Naive thymus-derived CD4-positive, alpha-beta T cell (primary cell): Measurements from ENCODE around the gene TGFBRAP1. TPM values are rescaled to one million over a fixed set of nuclear protein-coding genes. Genes with fewer than 3 reads are reported as not detected.
"Not testable (repeated sequence)": the region's sequence is repeated elsewhere in the genome, so short reads cannot be mapped to it uniquely, and the experiment has no call there.

Experiments
- ATAC-seq: fragments of 150-1000 bp; cut with Tn5 transposase; 2 replicates; pipeline ENCODE4 v1.10.0; 2021; ENCODE audit warnings: mild to moderate bottlenecking, moderate library complexity
- CTCF ChIA-PET: fragments of 350-600 bp; sonication (Branson Sonifier 250); formaldehyde crosslinking; loops from one replicate; lab custom pipeline; 2021; ENCODE audit warnings: antibody characterized with exemption; lab: Charles Lee
- POLR2A ChIA-PET: fragments of 350-600 bp; sonication (Branson Sonifier 250); formaldehyde crosslinking; loops from one replicate; lab custom pipeline; 2021; ENCODE audit warnings: antibody characterized with exemption, inconsistent platforms; lab: Charles Lee
- DNase-seq, 9 donors: peaks; one replicate each; pipeline versions ENCODE4 v3.0.0 to v3.0.0-alpha.2; 2020 to 2022; ENCODE audit warnings: mixed read lengths in 1 of 9
- H3K27ac ChIP-seq: one replicate; pipeline ENCODE4 v1.7.0; 2013; ENCODE audit warnings: mild to moderate bottlenecking, low read depth, low read length, moderate library complexity
- H3K27me3 ChIP-seq, 2 donors: one replicate each; pipeline ENCODE4 v1.7.0; 2013; ENCODE audit warnings: low read length in 2 of 2, mild to moderate bottlenecking in 2 of 2, moderate library complexity in 2 of 2; ENCODE audit not compliant: control insufficient read depth in 2 of 2, insufficient read depth in 2 of 2
- H3K36me3 ChIP-seq, 3 experiments: 1 replicate in 2 of 3; 2 replicates in 1 of 3; pipeline ENCODE4 v1.7.0; 2013; ENCODE audit warnings: low read length in 3 of 3, mild to moderate bottlenecking in 3 of 3, moderate library complexity in 1 of 3; ENCODE audit not compliant: insufficient read depth in 3 of 3, control insufficient read depth in 2 of 3
- H3K4me1 ChIP-seq, 2 donors: one replicate each; pipeline ENCODE4 v1.7.0; 2013; ENCODE audit warnings: low read length in 2 of 2, mild to moderate bottlenecking in 2 of 2, moderate library complexity in 1 of 2; ENCODE audit not compliant: control insufficient read depth in 2 of 2, insufficient read depth in 2 of 2
- H3K4me3 ChIP-seq: 2 replicates; pipeline ENCODE4 v1.7.0; 2013; ENCODE audit warnings: mild to moderate bottlenecking, low read length
- H3K9me3 ChIP-seq, 3 experiments: 1 replicate in 2 of 3; 2 replicates in 1 of 3; pipeline ENCODE4 v1.7.0; 2013; ENCODE audit warnings: low read length in 3 of 3; ENCODE audit not compliant: control insufficient read depth in 2 of 3
- H3K27ac Mint-ChIP-seq, 9 donors: one replicate each; pipeline ENCODE4 v1.8.0; 2020 to 2022; ENCODE audit warnings: mixed read lengths in 9 of 9, mild to moderate bottlenecking in 8 of 9, moderate library complexity in 5 of 9, inconsistent platforms in 2 of 9
- H3K27me3 Mint-ChIP-seq, 5 donors: one replicate each; pipeline ENCODE4 v1.8.0; 2021 to 2022; ENCODE audit warnings: mixed read lengths in 5 of 5, mild to moderate bottlenecking in 1 of 5
- H3K36me3 Mint-ChIP-seq, 5 donors: one replicate each; pipeline ENCODE4 v1.8.0; 2020 to 2022; ENCODE audit warnings: mixed read lengths in 5 of 5, mild to moderate bottlenecking in 3 of 5, inconsistent platforms in 1 of 5
- H3K4me1 Mint-ChIP-seq, 7 donors: one replicate each; pipeline ENCODE4 v1.8.0; 2020 to 2022; ENCODE audit warnings: mixed read lengths in 7 of 7, mild to moderate bottlenecking in 3 of 7, inconsistent platforms in 1 of 7
- H3K4me3 Mint-ChIP-seq, 10 donors: one replicate each; pipeline ENCODE4 v1.8.0; 2020 to 2022; ENCODE audit warnings: mild to moderate bottlenecking in 10 of 10, mixed read lengths in 10 of 10, moderate library complexity in 6 of 10, inconsistent platforms in 2 of 10
- H3K9me3 Mint-ChIP-seq, 11 donors: one replicate each; pipeline ENCODE4 v1.8.0; 2020 to 2022; ENCODE audit warnings: mixed read lengths in 11 of 11, mild to moderate bottlenecking in 4 of 11, inconsistent platforms in 1 of 11, moderate library complexity in 1 of 11
- intact Hi-C, 2 donors: fragments of 100-400 bp; cut with micrococcal nuclease; formaldehyde crosslinking; loops; one replicate each; pipeline ENCODE4 v1.15.1; 2023
- polyA plus RNA-seq, 2 donors: library from polyadenylated mRNA; unstranded; fragments of 300-500 nt; fragmentation: Illumina TruSeq; gene quantifications; one replicate each; pipeline ENCODE4 v1.2.3, GENCODE V29; 2021
- total RNA-seq, 6 experiments: library from RNA in 5 of 6; stranded (reverse) in 5 of 6; gene quantifications; 1 replicate in 5 of 6; 2 replicates in 1 of 6; pipeline ENCODE4 v1.2.3 and lab custom pipeline; 2021 to 2026

The TGFBRAP1 gene
- total and polyA plus RNA-seq, 7 experiments from 2014 or later, result 18.0 to 28.3 (median 21.6) TPM

- CTCF ChIA-PET, result interaction anchor here (1.0 kb wide), 1 partner anchor 11 kb away, joined by 3 read pairs; no protein-coding TSS in a partner anchor
- POLR2A ChIA-PET, result interaction anchor here (0.9 to 2.9 kb wide), 3 partner anchors 9 to 11 kb away, joined by 3 to 16 read pairs (median 3); partner anchors contain the start of gene C2orf49
- H3K27me3 ChIP-seq, result no peaks in the 10 kb centered on the region
- no peaks in the 10 kb centered on the region for H3K27me3 Mint-ChIP-seq
- peak overlapping the region; percentile 79 for H3K27ac ChIP-seq
- peaks cover 0 to 2% (median 0%) of the 10 kb centered on the region in 11 donors for H3K9me3 Mint-ChIP-seq
- peaks cover 12 to 22% of the 10 kb centered on the region in 2 donors for H3K4me1 ChIP-seq
- no peaks in the 10 kb centered on the region for H3K9me3 ChIP-seq
- intact Hi-C loops, result loop anchor here (1.0 to 5.0 kb wide), 2 partner anchors 8 to 768 kb away; partner anchors contain the start of gene C2orf49 (in 2 of the 2)
- H3K4me1 Mint-ChIP-seq, result peaks cover 23 to 59% (median 47%) of the 10 kb centered on the region in 7 donors
- peak overlapping the region; percentile 89 to 96 (median 91) for H3K27ac Mint-ChIP-seq
- peak overlapping the region; percentile 88 to 98 (median 92) for H3K4me3 Mint-ChIP-seq
- peak overlapping the region; percentile 73 for H3K4me3 ChIP-seq
- DNase-seq (peak in 3 of 9 donors; percentile 14 to 39 (median 29)), ATAC-seq (peak; percentile 21)
- peaks cover 0 to 4% (median 0%) of the 10 kb centered on the region in 3 experiments for H3K36me3 ChIP-seq
- H3K36me3 Mint-ChIP-seq, result peaks cover 0 to 6% (median 0%) of the 10 kb centered on the region in 5 donors
Measured at GRCh38 chr2:105329197-105329554, 359 bp downstream of the TGFBRAP1 start.

- no peaks in the 10 kb centered on the region for H3K9me3 ChIP-seq
- peaks cover 27 to 66% (median 53%) of the 10 kb centered on the region in 7 donors for H3K4me1 Mint-ChIP-seq
- peak overlapping the region; percentile 88 to 98 (median 92) for H3K4me3 Mint-ChIP-seq
- H3K36me3 ChIP-seq, result peaks cover 0 to 4% (median 0%) of the 10 kb centered on the region in 3 experiments
- H3K27me3 Mint-ChIP-seq, result no peaks in the 10 kb centered on the region
- H3K36me3 Mint-ChIP-seq, result peaks cover 0 to 6% (median 0%) of the 10 kb centered on the region in 5 donors
- ChIA-PET POLR2A (interaction anchor here (0.6 to 2.9 kb wide), 4 partner anchors 8 to 32 kb away, joined by 3 to 16 read pairs (median 3); partner anchors contain the start of gene C2orf49), CTCF (interaction anchor here (1.0 kb wide), 1 partner anchor 11 kb away, joined by 3 read pairs; no protein-coding TSS in a partner anchor)
- intact Hi-C loops, result loop anchor here (1.0 to 5.0 kb wide), 2 partner anchors 9 to 769 kb away; partner anchors contain the start of gene C2orf49 (in 2 of the 2)
- peak overlapping the region; percentile 73 for H3K4me3 ChIP-seq
- H3K9me3 Mint-ChIP-seq, result peaks cover 0 to 2% (median 0%) of the 10 kb centered on the region in 11 donors
- DNase-seq (peak in 3 of 9 donors; percentile 8 to 12 (median 9)), ATAC-seq (peak; percentile 10)
- no peaks in the 10 kb centered on the region for H3K27me3 ChIP-seq
- H3K4me1 ChIP-seq, result peaks cover 12 to 22% of the 10 kb centered on the region in 2 donors
- peak overlapping the region; percentile 79 for H3K27ac ChIP-seq
- H3K27ac Mint-ChIP-seq, result peak overlapping the region; percentile 89 to 96 (median 91)
Measured at GRCh38 chr2:105328281-105329196, 996 bp downstream of the TGFBRAP1 start.

DNA sequence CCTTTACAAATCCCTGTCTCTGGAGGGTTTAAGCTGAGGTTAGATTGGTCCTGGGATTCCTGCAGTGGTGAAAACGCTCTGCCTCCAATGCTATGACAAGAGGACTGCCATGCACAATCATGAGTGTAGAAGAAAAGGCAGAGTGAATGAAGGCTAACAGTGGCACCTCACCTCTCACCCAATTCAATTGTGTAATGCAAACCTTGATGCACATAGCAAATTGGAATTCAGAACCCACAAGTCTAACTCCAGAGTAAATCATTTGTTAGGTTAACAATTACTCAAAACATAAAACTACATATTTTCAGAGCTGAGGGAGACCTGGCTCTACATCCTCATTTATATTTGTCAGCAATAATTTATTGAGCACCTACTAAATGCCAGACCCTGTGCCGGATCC lies 1.8 kb downstream of the TGFBRAP1 start:
- H3K36me3 Mint-ChIP-seq, result peaks cover 0 to 6% (median 0%) of the 10 kb centered on the region in 5 donors
- Histone ChIP-seq H3K4me1 (peaks cover 12 to 22% of the 10 kb centered on the region in 2 donors), H3K4me3 (no peak overlapping the region), H3K27ac (no peak overlapping the region), H3K27me3 (no peaks in the 10 kb centered on the region), H3K36me3 (peaks cover 0 to 4% (median 0%) of the 10 kb centered on the region in 3 experiments), H3K9me3 (no peaks in the 10 kb centered on the region)
- H3K4me1 Mint-ChIP-seq, result peaks cover 31 to 74% (median 62%) of the 10 kb centered on the region in 7 donors
- intact Hi-C loops, result loop anchor here in 1 of 2 donors (5.0 kb wide), 1 partner anchor 770 kb away; no protein-coding TSS in a partner anchor
- ChIA-PET CTCF (no interaction called here), POLR2A (interaction anchor here (2.9 kb wide), 1 partner anchor 10 kb away, joined by 16 read pairs; the partner anchor contains the start of gene C2orf49)
- H3K27me3 Mint-ChIP-seq, result no peaks in the 10 kb centered on the region
- no peak for ATAC-seq
- no peak for DNase-seq
- peak overlapping the region; percentile 88 to 98 (median 92) for H3K4me3 Mint-ChIP-seq
- H3K27ac Mint-ChIP-seq, result peak overlapping the region in 7 of 9 donors; percentile 70 to 94 (median 89)
- peaks cover 0 to 2% (median 0%) of the 10 kb centered on the region in 11 donors for H3K9me3 Mint-ChIP-seq

DNA sequence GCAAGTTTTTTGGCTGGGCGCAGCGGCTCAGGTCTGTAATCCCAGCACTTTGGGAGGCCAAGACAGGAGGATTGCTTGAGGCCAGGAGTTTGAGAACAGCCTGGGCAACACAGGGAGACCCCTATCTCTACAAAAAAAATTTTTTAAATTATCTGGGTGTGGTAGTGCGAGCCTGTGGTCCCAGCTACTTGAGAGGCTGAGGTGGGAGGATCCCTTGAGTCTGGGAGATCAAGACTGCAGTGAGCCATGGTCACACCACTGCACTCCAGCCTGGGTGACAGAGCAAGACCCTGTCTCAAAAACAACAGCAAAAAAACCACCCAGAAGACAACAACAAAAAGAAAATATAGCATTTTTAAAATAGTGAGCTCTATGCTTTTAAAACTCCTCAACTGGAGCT lies 2.3 kb downstream of the TGFBRAP1 start:
- CTCF ChIA-PET, H3K9me3 Mint-ChIP-seq, H3K4me3 ChIP-seq, DNase-seq, ATAC-seq, H3K27me3 Mint-ChIP-seq, H3K36me3 ChIP-seq, H3K36me3 Mint-ChIP-seq, H3K27ac ChIP-seq, H3K27me3 ChIP-seq, H3K9me3 ChIP-seq: not testable (repeated sequence)
- peak overlapping the region in 6 of 10 donors; percentile 23 to 95 (median 91) for H3K4me3 Mint-ChIP-seq
- peaks cover 33 to 78% (median 66%) of the 10 kb centered on the region in 7 donors for H3K4me1 Mint-ChIP-seq
- intact Hi-C loops, result loop anchor here in 1 of 2 donors (5.0 kb wide), 1 partner anchor 770 kb away; no protein-coding TSS in a partner anchor
- H3K27ac Mint-ChIP-seq, result peak overlapping the region in 7 of 9 donors; percentile 59 to 94 (median 89)
- POLR2A ChIA-PET, result interaction anchor here (2.9 kb wide), 1 partner anchor 11 kb away, joined by 16 read pairs; the partner anchor contains the start of gene C2orf49
- H3K4me1 ChIP-seq, result peaks cover 12 to 22% of the 10 kb centered on the region in 2 donors

DNA sequence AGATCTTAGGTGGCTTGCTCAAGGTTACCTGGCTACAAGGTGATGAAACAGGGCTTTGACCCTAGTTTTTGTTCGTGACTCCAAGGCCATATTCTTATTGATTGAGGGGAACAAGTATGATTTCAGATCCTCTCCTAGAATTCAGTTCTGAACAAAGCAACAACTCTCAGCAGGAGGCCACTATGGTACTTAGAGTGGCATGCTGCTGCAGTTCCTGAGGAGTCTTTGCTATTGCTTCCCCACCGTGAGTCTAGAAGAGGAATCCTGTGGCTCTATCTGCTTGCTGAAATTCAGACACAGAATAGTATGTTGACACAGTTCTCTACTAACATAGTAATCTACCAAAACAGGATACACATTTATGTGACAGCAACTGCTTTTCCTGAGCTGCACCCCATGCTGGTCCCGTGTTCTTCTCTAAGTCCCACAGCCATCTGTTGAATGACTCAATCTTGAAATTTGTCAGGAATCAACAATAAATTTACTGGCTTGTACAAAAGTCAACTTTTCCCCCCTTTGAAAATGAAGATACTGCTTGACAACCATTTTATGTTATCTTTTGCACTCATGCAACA lies 4.1 kb downstream of the TGFBRAP1 start:
- no peak overlapping the region for H3K4me3 Mint-ChIP-seq
- intact Hi-C loops, result loop anchor here in 1 of 2 donors (5.0 kb wide), 1 partner anchor 772 kb away; no protein-coding TSS in a partner anchor
- no peaks in the 10 kb centered on the region for H3K27me3 ChIP-seq

More for the DNA sequence above, 4.1 kb downstream of the TGFBRAP1 start:
- ChIA-PET POLR2A (no interaction called here), CTCF (interaction anchor here (1.4 kb wide), 1 partner anchor 15 kb away, joined by 4 read pairs; no protein-coding TSS in a partner anchor)
- peaks cover 0 to 6% (median 0%) of the 10 kb centered on the region in 5 donors for H3K36me3 Mint-ChIP-seq
- peak overlapping the region in 2 of 9 donors; percentile 18 to 40 for H3K27ac Mint-ChIP-seq
- H3K36me3 ChIP-seq, result peaks cover 0 to 4% (median 0%) of the 10 kb centered on the region in 3 experiments
- H3K4me1 ChIP-seq, result peaks cover 12 to 19% of the 10 kb centered on the region in 2 donors
- H3K4me3 ChIP-seq, result no peak overlapping the region
- peaks cover 33 to 77% (median 69%) of the 10 kb centered on the region in 7 donors for H3K4me1 Mint-ChIP-seq
- DNase-seq, result no peak
- ATAC-seq, result no peak
- no peak overlapping the region for H3K27ac ChIP-seq
- no peaks in the 10 kb centered on the region for H3K9me3 ChIP-seq
- peaks cover 0 to 2% (median 0%) of the 10 kb centered on the region in 11 donors for H3K9me3 Mint-ChIP-seq
- no peaks in the 10 kb centered on the region for H3K27me3 Mint-ChIP-seq
